SKM-1 treated with dmso at 0.1 percent for 144 hours (cell line): ENCODE measurements around the gene KAT6B.
A peak's percentile ranks its signal among the peaks of the same experiment; 100 is the strongest.

Source experiments
- DNase-seq: peaks from one replicate; lab custom pipeline; 2025; ENCODE audit not compliant: unreplicated experiment; lab: John Stamatoyannopoulos, UW

The KAT6B gene

GRCh38 chr10:74977913-74978847 lies 151.8 kb downstream of the KAT6B start:
- no peak for DNase-seq

DNA sequence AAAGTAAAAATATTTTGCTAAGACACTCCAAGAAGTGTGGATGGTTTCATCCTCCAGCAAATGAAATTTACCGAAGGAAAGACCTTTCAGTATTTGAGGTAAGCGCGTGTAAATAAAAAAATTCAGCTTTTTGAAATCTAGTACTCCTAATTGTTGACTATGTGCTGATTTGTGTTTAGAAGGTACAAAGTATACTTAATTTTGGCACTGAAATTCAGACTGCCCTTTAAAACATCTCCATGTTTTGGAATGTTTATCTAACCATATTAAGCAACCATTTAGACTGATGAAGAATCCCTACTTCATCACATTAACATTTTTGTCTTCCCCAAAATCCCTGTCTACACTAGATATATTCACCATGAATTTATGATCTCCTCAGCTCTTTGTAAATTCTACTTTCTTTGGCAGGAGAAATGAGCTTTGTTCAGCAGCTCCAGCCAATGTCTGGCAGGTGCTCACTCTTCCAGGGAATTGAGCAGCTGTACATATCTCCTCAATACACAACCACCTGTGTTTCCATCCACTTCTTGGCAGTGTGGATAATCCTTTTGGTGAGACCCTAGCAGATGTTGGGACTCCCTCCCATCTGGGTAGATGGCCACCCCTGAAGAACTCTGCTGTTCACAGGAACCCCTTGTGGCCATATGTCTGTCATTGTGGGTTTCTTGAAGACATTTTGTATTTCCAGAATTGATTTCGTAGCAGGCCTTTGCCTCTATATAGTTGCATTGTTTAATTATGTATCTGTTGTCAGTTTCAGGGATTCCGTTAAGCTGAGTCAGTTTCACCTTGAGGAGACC lies 155.6 kb downstream of the KAT6B start:
- no peak for DNase-seq

GRCh38 chr10:74982634-74982982 lies 156.2 kb downstream of the KAT6B start:
- DNase-seq: no peak

GRCh38 chr10:74983383-74983782 lies 157.0 kb downstream of the KAT6B start:
- no peak for DNase-seq

DNA sequence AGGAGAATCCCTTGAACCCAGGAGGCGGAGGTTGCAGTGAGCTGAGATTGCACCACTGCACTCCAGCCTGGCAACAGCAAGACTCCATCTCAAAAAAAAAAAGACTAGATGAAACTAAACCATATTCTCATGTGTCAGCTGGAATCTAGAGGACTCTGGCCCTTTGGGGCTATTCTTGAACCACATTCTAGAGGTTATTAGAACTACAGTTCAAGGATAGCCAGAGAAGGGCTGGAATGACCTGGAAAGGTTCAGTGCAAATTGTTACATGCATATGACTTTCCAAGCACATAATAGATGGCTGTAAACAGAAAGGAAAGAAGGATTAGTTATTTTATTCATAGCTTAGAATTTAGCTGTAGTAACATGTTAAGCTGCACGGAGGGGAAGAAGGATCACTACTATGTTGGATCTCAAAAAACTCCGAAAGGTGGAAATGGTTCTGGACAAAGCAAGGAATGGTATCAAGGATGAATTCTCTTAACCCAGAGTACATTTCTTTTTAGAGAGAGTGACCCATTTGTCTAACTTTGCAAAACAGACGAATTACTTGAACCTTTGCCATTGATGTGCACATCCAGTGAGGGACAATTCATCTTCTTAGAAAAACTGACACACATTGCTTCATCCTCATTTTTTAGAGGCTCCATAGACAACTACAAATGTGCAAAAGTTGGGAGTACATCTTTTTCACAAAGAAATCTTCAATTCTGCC lies 161.1 kb downstream of the KAT6B start:
- DNase-seq: no peak

- no peak for DNase-seq
Observed at GRCh38 chr10:74988054-74988775, 161.8 kb downstream of the KAT6B start.

DNA sequence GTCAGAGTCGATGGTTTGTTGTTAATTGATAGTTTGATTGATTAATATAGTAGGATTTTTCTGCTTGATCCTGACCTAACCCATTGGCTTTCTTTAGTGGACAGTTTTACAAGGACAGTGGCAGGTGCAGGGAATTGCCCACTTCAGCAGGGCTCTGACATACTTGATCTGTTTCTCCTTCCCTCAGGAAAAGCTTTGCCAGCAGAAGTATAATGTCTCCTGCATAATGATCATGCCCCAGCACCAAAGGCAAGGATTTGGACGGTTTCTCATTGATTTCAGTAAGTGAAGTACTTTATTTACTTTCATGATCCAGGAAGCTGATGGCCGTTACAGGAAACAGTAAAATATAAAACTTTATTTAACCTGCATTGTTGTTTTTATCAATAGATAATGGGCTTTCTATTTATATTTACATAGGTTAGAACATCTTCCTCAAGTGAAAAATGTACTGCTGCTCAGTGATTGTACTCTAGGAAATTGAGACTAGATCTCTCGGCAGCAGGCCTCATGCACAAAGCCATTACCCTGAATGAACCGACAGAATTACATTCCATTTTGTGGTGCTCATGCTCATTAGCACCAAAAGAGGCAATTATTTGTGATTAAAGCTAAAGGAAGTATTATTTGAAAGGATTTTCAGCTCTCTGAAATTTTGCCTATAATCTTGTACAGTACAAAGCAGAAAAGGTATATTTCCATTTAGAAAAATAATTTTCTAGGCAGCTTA lies 162.6 kb downstream of the KAT6B start:
- no peak for DNase-seq

GRCh38 chr10:74991435-74991834 lies 165.0 kb downstream of the KAT6B start:
- DNase-seq: peak; percentile 4

GRCh38 chr10:74992068-74992467 lies 165.7 kb downstream of the KAT6B start:
- no peak for DNase-seq

- no peak for DNase-seq
Observed at GRCh38 chr10:74993649-74994048, 167.2 kb downstream of the KAT6B start.

DNA sequence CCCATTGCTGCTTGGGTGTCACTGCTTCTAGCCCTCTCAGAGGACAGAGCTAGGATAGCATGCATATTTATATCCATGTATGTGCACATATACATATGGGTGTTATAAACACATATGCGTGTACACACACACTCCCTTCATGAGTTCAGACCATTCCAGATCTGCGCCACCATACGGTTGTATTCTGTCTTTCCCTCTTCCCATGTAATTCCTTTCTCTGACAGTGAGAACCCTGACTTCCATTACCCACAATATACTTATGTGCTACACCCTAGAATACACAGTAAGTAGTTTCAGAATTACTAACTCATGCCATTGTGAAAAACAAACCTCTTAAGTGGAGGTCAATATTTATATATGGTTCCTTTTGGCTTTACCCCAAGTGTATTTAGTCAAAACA lies 168.5 kb downstream of the KAT6B start:
- DNase-seq: no peak

GRCh38 chr10:74995806-74996205 lies 169.4 kb downstream of the KAT6B start:
- no peak for DNase-seq

GRCh38 chr10:74997163-74997562 lies 170.8 kb downstream of the KAT6B start:
- DNase-seq: no peak

DNA sequence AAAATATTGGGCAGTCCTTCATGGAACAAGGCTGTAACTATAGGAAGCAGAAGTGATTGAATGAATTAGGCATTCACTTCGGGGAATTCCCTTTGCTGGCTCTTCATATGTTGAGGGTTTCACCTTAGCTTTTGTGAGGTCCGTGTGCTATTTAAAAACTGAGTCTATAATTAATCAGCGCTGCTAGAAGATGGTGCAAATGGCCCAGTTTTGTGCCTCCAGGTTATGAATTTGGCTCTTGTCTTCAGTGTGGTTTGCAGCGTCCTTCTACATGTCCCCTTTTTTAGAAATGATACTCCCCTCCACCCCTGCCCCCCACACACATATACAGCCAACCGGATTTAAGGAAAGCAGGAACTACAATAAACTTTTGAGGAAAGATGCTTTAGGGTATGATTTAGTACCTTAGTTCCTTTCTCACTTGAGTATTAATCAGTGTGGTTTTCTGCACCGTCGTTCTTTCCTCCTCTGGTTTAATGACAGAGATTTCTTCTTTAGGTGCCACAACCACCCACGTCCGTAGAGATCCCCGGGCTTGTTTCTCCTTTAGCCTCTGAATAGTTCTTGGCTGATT lies 174.4 kb downstream of the KAT6B start:
- DNase-seq: no peak

DNA sequence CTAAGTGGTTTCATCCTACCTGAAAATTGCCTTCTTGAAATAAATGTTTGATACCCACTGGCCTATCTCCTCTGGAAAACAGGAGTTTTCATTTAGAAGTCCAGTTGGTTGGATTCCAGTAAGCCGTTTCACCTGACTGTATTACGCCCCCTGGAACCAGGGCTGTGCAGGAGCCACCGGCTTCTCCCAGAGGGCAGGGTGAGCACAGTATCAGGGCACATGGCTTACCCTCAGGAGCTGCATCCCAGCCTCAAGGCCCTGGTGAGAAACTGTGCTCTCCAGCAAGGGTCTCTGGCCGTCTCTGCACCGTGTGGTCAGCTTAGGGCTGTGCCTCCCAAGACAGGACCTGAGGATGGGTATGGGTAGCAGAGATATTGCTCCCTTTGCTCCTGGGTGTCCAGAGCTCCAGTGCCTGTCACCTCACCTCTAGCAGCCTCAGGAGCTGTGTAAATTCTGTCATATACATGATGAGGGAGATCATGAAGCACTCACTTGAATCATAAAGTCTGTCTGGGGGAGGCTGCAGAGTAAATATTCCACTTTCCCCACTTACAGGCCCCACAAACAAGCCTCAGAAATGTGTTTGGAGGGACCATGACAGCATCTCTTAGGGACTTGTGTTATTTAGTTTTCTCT lies 175.4 kb downstream of the KAT6B start:
- DNase-seq: no peak

DNA sequence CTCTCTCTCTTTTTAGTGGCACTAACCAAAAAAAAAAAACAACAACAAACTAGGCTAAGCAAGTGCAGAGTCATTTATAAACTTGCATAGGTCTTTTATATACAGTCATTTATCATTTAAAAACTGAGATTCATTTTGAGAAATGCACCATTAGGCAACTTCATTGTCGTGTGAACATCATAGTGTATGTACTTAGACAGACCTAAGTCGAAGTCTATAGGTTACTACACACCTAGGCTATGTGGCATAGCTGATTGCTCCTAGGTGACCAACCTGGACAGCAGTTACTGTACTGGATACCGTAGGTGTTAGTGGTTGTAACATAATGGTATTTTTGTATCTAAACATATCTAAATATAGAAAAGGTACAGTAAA lies 175.9 kb downstream of the KAT6B start:
- no peak for DNase-seq

- DNase-seq: no peak
Observed at GRCh38 chr10:75002967-75003594, 176.7 kb downstream of the KAT6B start.

DNA sequence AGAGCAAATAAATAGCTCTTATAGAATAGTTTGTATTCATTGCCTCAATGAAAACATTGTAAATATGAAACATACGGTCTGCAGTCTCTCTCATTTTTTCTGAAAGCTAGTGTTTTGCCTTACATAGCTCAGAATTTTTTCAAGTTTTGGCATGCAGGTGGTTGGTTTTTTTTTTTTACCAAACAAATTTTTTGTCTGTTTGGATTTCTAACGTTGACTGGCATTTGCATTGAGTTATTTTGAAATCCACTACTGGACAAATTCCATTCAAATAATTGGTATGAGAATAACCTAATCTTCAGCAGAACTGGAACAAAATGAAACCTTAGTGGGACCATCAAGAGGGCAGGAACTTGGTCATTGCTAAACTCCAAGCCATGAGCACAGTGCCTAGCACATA lies 177.5 kb downstream of the KAT6B start:
- no peak for DNase-seq

- DNase-seq: no peak
Observed at GRCh38 chr10:75007646-75008045, 181.2 kb downstream of the KAT6B start.
